ENCODE measurements around the gene CALCA. TPM values are rescaled to one million over a fixed set of nuclear protein-coding genes. Genes with fewer than 3 reads are reported as not detected.

CALCA gene
- total and polyA plus RNA-seq, 2 of the 8 experiments (the other 6 are each of a cell fraction or from before 2014, with no cell fraction given) = 0.50 to 0.73 TPM

DNA sequence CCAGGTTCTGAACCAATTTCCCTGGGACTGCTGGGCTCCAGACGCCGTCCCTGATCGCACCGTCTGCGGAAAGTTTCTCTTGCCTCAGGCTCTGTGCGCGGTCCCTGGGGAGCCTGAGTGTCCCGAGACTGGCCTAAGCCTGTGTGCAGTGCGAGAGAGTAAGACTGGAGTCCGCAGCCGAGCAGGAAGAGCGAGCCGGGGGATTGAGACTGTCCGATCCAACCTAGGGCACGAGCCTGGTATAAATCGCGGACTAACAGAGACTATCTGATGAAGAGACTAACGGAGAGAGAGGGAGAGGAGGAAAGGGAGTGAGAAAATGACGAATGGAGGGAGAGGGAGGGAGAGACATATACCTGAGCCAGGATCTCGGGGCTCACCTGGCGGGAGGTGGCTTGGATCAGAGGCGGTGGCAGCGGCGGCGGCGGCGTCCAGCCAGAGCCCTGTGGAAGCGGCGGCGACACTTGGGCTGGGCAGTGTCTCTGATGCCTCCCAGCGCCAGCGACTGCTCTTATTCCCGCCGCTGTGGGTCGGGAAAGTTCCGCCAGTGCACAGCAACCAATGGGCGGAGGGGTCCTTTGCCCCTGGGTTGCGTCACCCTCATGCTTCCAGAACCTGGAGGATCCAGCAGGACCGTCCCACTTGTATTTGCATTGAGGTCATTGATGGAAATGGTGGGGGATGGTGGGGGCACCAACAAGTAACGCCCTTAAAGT lies at the start of gene CALCA (continued):
- TF ChIP-seq, protein P1, sequence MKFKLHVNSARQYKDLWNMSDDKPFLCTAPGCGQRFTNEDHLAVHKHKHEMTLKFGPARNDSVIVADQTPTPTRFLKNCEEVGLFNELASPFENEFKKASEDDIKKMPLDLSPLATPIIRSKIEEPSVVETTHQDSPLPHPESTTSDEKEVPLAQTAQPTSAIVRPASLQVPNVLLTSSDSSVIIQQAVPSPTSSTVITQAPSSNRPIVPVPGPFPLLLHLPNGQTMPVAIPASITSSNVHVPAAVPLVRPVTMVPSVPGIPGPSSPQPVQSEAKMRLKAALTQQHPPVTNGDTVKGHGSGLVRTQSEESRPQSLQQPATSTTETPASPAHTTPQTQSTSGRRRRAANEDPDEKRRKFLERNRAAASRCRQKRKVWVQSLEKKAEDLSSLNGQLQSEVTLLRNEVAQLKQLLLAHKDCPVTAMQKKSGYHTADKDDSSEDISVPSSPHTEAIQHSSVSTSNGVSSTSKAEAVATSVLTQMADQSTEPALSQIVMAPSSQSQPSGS (IDR thresholded peaks at IDR 0.05; ENCODE audit: low read length) = 0 out of 2 replicates have a peak, but pooled peaks have one; percentile 34
- TF ChIP-seq SIRT6 (IDR thresholded peaks at IDR 0.05; ENCODE audit: low read length) = no peak
- TF ChIP-seq CEBPB (IDR thresholded peaks at IDR 0.05; ENCODE audit: low read depth, low read length) = peak; percentile 87
- TF ChIP-seq SAP30 (IDR thresholded peaks at IDR 0.05; ENCODE audit: insufficient read depth, insufficient replicate concordance, low read length) = no peak
- no peak for TF ChIP-seq JUN (IDR thresholded peaks at IDR 0.05; ENCODE audit: low read depth, low read length)
- TF ChIP-seq ASH2L (IDR thresholded peaks at IDR 0.05; ENCODE audit: low read length) = peak; percentile 29
- TF ChIP-seq, protein P2, sequence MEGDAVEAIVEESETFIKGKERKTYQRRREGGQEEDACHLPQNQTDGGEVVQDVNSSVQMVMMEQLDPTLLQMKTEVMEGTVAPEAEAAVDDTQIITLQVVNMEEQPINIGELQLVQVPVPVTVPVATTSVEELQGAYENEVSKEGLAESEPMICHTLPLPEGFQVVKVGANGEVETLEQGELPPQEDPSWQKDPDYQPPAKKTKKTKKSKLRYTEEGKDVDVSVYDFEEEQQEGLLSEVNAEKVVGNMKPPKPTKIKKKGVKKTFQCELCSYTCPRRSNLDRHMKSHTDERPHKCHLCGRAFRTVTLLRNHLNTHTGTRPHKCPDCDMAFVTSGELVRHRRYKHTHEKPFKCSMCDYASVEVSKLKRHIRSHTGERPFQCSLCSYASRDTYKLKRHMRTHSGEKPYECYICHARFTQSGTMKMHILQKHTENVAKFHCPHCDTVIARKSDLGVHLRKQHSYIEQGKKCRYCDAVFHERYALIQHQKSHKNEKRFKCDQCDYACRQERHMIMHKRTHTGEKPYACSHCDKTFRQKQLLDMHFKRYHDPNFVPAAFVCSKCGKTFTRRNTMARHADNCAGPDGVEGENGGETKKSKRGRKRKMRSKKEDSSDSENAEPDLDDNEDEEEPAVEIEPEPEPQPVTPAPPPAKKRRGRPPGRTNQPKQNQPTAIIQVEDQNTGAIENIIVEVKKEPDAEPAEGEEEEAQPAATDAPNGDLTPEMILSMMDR (IDR thresholded peaks at IDR 0.05; ENCODE audit: control extremely low read depth in 1 of 3, insufficient read depth in 1 of 3, low read depth in 1 of 3, low read length in 3 of 3) = no peak
- TF ChIP-seq RAD21 (IDR thresholded peaks at IDR 0.05 in 1 of 2, conservative IDR thresholded peaks at IDR 0.05 in 1 of 2; ENCODE audit: low read depth in 2 of 2, low read length in 2 of 2) = no peak
- peak; percentile 88 for TF ChIP-seq EZH2 (IDR thresholded peaks at IDR 0.05; ENCODE audit: low read depth, low read length, severe bottlenecking)
- peak; percentile 64 for TF ChIP-seq KDM4A (IDR thresholded peaks at IDR 0.05; ENCODE audit: low read depth, low read length, severe bottlenecking)
- TF ChIP-seq FOSL1 (IDR thresholded peaks at IDR 0.05; ENCODE audit: insufficient read depth, low read depth, low read length) = no peak
- no peak for TF ChIP-seq EGR1 (IDR thresholded peaks at IDR 0.05; ENCODE audit: borderline replicate concordance, low read depth, low read length)
- TF ChIP-seq TAF1 (IDR thresholded peaks at IDR 0.05; ENCODE audit: low read depth, low read length) = peak; percentile 15; the same call in 1 of the 2 replicates
- peak; percentile 54; the same call in 1 of the 2 replicates for TF ChIP-seq CREB1 (IDR thresholded peaks at IDR 0.05)
- TF ChIP-seq NANOG (IDR thresholded peaks at IDR 0.05; ENCODE audit: insufficient read depth, low read depth, low read length, poor library complexity, severe bottlenecking) = no peak
- TF ChIP-seq SUZ12 (IDR thresholded peaks at IDR 0.05; ENCODE audit: low read length) = peak; percentile 87
- no peak for TF ChIP-seq YY1 (IDR thresholded peaks at IDR 0.05; ENCODE audit: low read depth, low read length)
- TF ChIP-seq, protein P3, sequence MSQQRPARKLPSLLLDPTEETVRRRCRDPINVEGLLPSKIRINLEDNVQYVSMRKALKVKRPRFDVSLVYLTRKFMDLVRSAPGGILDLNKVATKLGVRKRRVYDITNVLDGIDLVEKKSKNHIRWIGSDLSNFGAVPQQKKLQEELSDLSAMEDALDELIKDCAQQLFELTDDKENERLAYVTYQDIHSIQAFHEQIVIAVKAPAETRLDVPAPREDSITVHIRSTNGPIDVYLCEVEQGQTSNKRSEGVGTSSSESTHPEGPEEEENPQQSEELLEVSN (IDR thresholded peaks at IDR 0.05) = no peak; the same call in 1 of the 2 replicates
- no peak for TF ChIP-seq POLR2A (IDR thresholded peaks at IDR 0.05; ENCODE audit: control extremely low read depth in 1 of 2, low read depth in 2 of 2, low read length in 2 of 2)
